ENCODE measurements around the gene AMN1. TPM values are rescaled to one million over a fixed set of nuclear protein-coding genes. Genes with fewer than 3 reads are reported as not detected.

The AMN1 gene
- total and polyA plus RNA-seq, 4 donors, result 22.3 to 43.9 (median 39.7) TPM

- H3K9me3 ChIP-seq (ENCODE audit: control insufficient read depth, insufficient read depth, low read length), result no peaks in the 10 kb centered on the region
- no peaks in the 10 kb centered on the region for H3K27me3 ChIP-seq (ENCODE audit: control insufficient read depth, insufficient read depth, low read length)
- no peaks in the 10 kb centered on the region for H3K36me3 ChIP-seq (ENCODE audit: control insufficient read depth, insufficient read depth, low read length)
- H3K4me3 ChIP-seq (ENCODE audit: low read depth, low read length), result no peak overlapping the region
- WGBS (ENCODE audit: insufficient coverage), result 100% methylated on average over 1 of the region's 7 CpGs
- no peak for DNase-seq (ENCODE audit: low read depth in 4 of 6, low spot score in 6 of 6)
- H3K27ac ChIP-seq (ENCODE audit: low read depth, low read length), result no peak overlapping the region
- peaks cover 13% of the 10 kb centered on the region for H3K4me1 ChIP-seq (ENCODE audit: control insufficient read depth, insufficient read depth, low read length)
These were observed 102.4 kb downstream of the AMN1 start for GRCh38 chr12:31626270-31626995.

DNA sequence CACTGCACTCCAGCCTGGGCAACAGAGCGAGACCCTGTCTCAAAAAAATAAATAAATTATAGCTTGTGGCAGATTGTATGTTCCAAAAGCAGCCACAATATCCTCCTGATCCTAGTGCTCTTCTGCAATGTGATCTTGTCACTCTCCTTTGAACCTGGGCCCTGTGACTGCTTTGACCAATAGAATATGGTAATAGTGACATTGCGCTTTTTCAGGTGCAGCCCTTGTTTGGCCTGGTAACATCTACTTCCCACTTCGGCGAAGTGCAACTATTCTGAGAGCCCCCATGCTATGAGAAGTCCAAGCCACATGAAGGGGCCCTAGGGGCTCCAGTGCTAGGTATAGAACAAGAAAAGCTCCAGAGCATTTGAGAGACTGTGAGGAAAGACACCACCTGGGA is 106.8 kb downstream of the AMN1 start:
- Histone ChIP-seq H3K9me3 (ENCODE audit: control insufficient read depth, insufficient read depth, low read length) (no peaks in the 10 kb centered on the region), H3K4me1 (ENCODE audit: control insufficient read depth, insufficient read depth, low read length) (no peaks in the 10 kb centered on the region), H3K27ac (ENCODE audit: low read depth, low read length) (no peak overlapping the region), H3K36me3 (ENCODE audit: control insufficient read depth, insufficient read depth, low read length) (no peaks in the 10 kb centered on the region), H3K4me3 (ENCODE audit: low read depth, low read length) (no peak overlapping the region), H3K27me3 (ENCODE audit: control insufficient read depth, insufficient read depth, low read length) (no peaks in the 10 kb centered on the region)
- WGBS (ENCODE audit: insufficient coverage), result no CpG with 5 or more reads among the region's 4 CpGs
- DNase-seq (ENCODE audit: low read depth in 4 of 6, low spot score in 6 of 6), result no peak

Small RNA genes within 50 kb of the gene (small RNA-seq; reads per million reads assigned to genes)
- gene AC023157.2 (ENCODE audit: low replicate concordance), result not detected

Other genes starting within 250 kb of the AMN1 start
- 10 to 100 TPM; 18.8 to 44.4 TPM for gene DENND5B, start 137.9 kb downstream of the AMN1 start, total RNA-seq
- gene DENND5B, start 137.9 kb downstream of the AMN1 start, polyA plus RNA-seq (ENCODE audit: insufficient read length in 2 of 2), result 10 to 100 TPM; 22.2 to 29.0 TPM
- 1 to 10 TPM; 3.8 to 5.9 TPM for gene ETFBKMT, start 69.3 kb downstream of the AMN1 start, total RNA-seq
- 1 to 10 TPM; 3.6 to 5.4 TPM for gene ETFBKMT, start 69.3 kb downstream of the AMN1 start, polyA plus RNA-seq (ENCODE audit: insufficient read length in 2 of 2)
- gene RESF1, start 230.4 kb upstream of the AMN1 start, total RNA-seq, result 10 to 100 TPM; 29.9 to 42.5 TPM
- gene RESF1, start 230.4 kb upstream of the AMN1 start, polyA plus RNA-seq (ENCODE audit: insufficient read length in 2 of 2), result 10 to 100 TPM; 19.8 to 25.0 TPM

Data from spinal cord (tissue), 10 donors.